CD4-positive, alpha-beta T cell (primary cell): Measurements from ENCODE around the gene ROPN1. TPM values are rescaled to one million over a fixed set of nuclear protein-coding genes. Genes with fewer than 3 reads are reported as not detected.

Experiments
- ATAC-seq: fragments of 200-7000 bp; cut with Tn5 transposase; one replicate; pipeline ENCODE4 v1.10.0; 2022; ENCODE audit warnings: mild to moderate bottlenecking; ENCODE audit not compliant: poor library complexity
- CTCF ChIA-PET: fragments of 350-600 bp; sonication (Branson Sonifier 250); formaldehyde crosslinking; loops from one replicate; lab custom pipeline; 2021; ENCODE audit warnings: antibody characterized with exemption, inconsistent platforms; lab: Charles Lee
- POLR2A ChIA-PET: fragments of 350-600 bp; sonication (Branson Sonifier 250); formaldehyde crosslinking; loops from one replicate; lab custom pipeline; 2021; ENCODE audit warnings: antibody characterized with exemption, inconsistent platforms; lab: Charles Lee
- DNase-seq, 14 experiments: peaks; one replicate each; pipeline ENCODE4 v3.0.0-alpha.2; 2013 to 2020; ENCODE audit warnings: mixed read lengths in 2 of 14
- H3K27ac ChIP-seq, 2 donors: one replicate each; pipeline versions ENCODE4 v1.5.1 to v1.7.0; 2013; ENCODE audit warnings: low read length in 2 of 2, low read depth in 1 of 2, mild to moderate bottlenecking in 1 of 2
- H3K27me3 ChIP-seq, 2 experiments: 1 replicate in 1 of 2; 2 replicates in 1 of 2; pipeline versions ENCODE4 v1.6.1 to v1.7.0; 2013; ENCODE audit warnings: low read length in 2 of 2, control low read depth in 1 of 2, mild to moderate bottlenecking in 1 of 2, moderate library complexity in 1 of 2; ENCODE audit not compliant: insufficient read depth in 2 of 2, control insufficient read depth in 1 of 2
- H3K36me3 ChIP-seq: one replicate; pipeline ENCODE4 v1.6.1; 2013; ENCODE audit warnings: low read length, control low read depth; ENCODE audit not compliant: insufficient read depth
- H3K4me1 ChIP-seq: one replicate; pipeline ENCODE4 v1.6.1; 2013; ENCODE audit warnings: low read length, control low read depth; ENCODE audit not compliant: insufficient read depth
- H3K4me3 ChIP-seq: one replicate; pipeline ENCODE4 v1.5.1; 2013; ENCODE audit warnings: mild to moderate bottlenecking, low read length, moderate library complexity
- H3K9me3 ChIP-seq, 2 experiments: 1 replicate in 1 of 2; 2 replicates in 1 of 2; pipeline versions ENCODE4 v1.6.1 to v1.7.0; 2013; ENCODE audit warnings: low read length in 2 of 2, mild to moderate bottlenecking in 2 of 2, control low read depth in 1 of 2, moderate library complexity in 1 of 2; ENCODE audit not compliant: control insufficient read depth in 1 of 2, insufficient read depth in 1 of 2
- H3K27ac Mint-ChIP-seq: one replicate; pipeline ENCODE4 v1.8.0; 2020; ENCODE audit warnings: mixed read lengths
- H3K27me3 Mint-ChIP-seq: one replicate; pipeline ENCODE4 v1.8.0; 2021; ENCODE audit warnings: mixed read lengths
- H3K36me3 Mint-ChIP-seq: one replicate; pipeline ENCODE4 v1.8.0; 2021; ENCODE audit warnings: low read depth, mixed read lengths
- H3K4me1 Mint-ChIP-seq: one replicate; pipeline ENCODE4 v1.8.0; 2021; ENCODE audit warnings: low read depth, mixed read lengths
- H3K4me3 Mint-ChIP-seq: one replicate; pipeline ENCODE4 v1.8.0; 2020; ENCODE audit warnings: mild to moderate bottlenecking, mixed read lengths
- H3K9me3 Mint-ChIP-seq: one replicate; pipeline ENCODE4 v1.8.0; 2020; ENCODE audit warnings: mixed read lengths
- CTCF ChIP-seq: fragments of 200-600 bp; IDR thresholded peaks from one replicate; pipeline ENCODE4 v1.8.0; 2022; ENCODE audit warnings: antibody characterized with exemption, mild to moderate bottlenecking
- intact Hi-C, 2 experiments: fragments of 100-400 bp; cut with DNase I in 1 of 2; cut with micrococcal nuclease in 1 of 2; formaldehyde crosslinking; loops; one replicate each; pipeline versions ENCODE4 v1.15.1 to v1.9.0; 2023 to 2025; cut with DNase I, micrococcal nuclease
- total RNA-seq, 174 experiments: library from RNA in 2 of 174; stranded (reverse) in 2 of 174; gene quantifications; one replicate each; pipeline ENCODE4 v1.2.3 and lab custom pipeline; 2021 to 2026

The ROPN1 gene
- total RNA-seq, 2 experiments from 2014 or later, result not detected

GRCh38 chr3:123935830-123936229 lies 56.1 kb downstream of the ROPN1 start:
- H3K9me3 ChIP-seq, result no peaks in the 10 kb centered on the region
- H3K4me1 ChIP-seq, result no peaks in the 10 kb centered on the region
- no peak overlapping the region for H3K4me3 ChIP-seq
- intact Hi-C loops, result no loop called here
- no peak overlapping the region for H3K27ac Mint-ChIP-seq
- ChIA-PET CTCF (no interaction called here), POLR2A (no interaction called here)
- no peaks in the 10 kb centered on the region for H3K27me3 ChIP-seq
- no peaks in the 10 kb centered on the region for H3K4me1 Mint-ChIP-seq
- no peaks in the 10 kb centered on the region for H3K27me3 Mint-ChIP-seq
- H3K9me3 Mint-ChIP-seq, result no peaks in the 10 kb centered on the region
- no peak overlapping the region for H3K27ac ChIP-seq
- H3K36me3 ChIP-seq, result peaks cover 5% of the 10 kb centered on the region
- DNase-seq, result no peak
- TF ChIP-seq CTCF, result no peak
- no peak for ATAC-seq
- H3K4me3 Mint-ChIP-seq, result no peak overlapping the region
- peaks cover 71% of the 10 kb centered on the region for H3K36me3 Mint-ChIP-seq

GRCh38 chr3:123934250-123934649 lies 57.7 kb downstream of the ROPN1 start:
- ChIA-PET CTCF (no interaction called here), POLR2A (no interaction called here)
- no peaks in the 10 kb centered on the region for H3K27me3 Mint-ChIP-seq
- H3K4me3 Mint-ChIP-seq, result no peak overlapping the region
- no peak for TF ChIP-seq CTCF
- Histone ChIP-seq H3K4me3 (no peak overlapping the region), H3K27ac (no peak overlapping the region), H3K36me3 (peaks cover 10% of the 10 kb centered on the region), H3K9me3 (no peaks in the 10 kb centered on the region), H3K27me3 (no peaks in the 10 kb centered on the region), H3K4me1 (no peaks in the 10 kb centered on the region)
- no peak overlapping the region for H3K27ac Mint-ChIP-seq
- peaks cover 71% of the 10 kb centered on the region for H3K36me3 Mint-ChIP-seq
- intact Hi-C loops, result no loop called here
- no peaks in the 10 kb centered on the region for H3K9me3 Mint-ChIP-seq
- H3K4me1 Mint-ChIP-seq, result no peaks in the 10 kb centered on the region
- DNase-seq (no peak), ATAC-seq (no peak)

GRCh38 chr3:123930445-123930844 lies 61.5 kb downstream of the ROPN1 start:
- CTCF ChIA-PET, result no interaction called here
- TF ChIP-seq CTCF, result no peak
- peaks cover 70% of the 10 kb centered on the region for H3K36me3 Mint-ChIP-seq
- H3K4me3 Mint-ChIP-seq, result no peak overlapping the region
- no peaks in the 10 kb centered on the region for H3K4me1 Mint-ChIP-seq
- no peak overlapping the region for H3K27ac Mint-ChIP-seq
- no peaks in the 10 kb centered on the region for H3K9me3 Mint-ChIP-seq
- ATAC-seq (no peak), DNase-seq (no peak)
- POLR2A ChIA-PET, result no interaction called here
- Histone ChIP-seq H3K4me1 (no peaks in the 10 kb centered on the region), H3K36me3 (peaks cover 13% of the 10 kb centered on the region), H3K4me3 (no peak overlapping the region), H3K9me3 (no peaks in the 10 kb centered on the region), H3K27me3 (no peaks in the 10 kb centered on the region), H3K27ac (no peak overlapping the region)
- no peaks in the 10 kb centered on the region for H3K27me3 Mint-ChIP-seq
- intact Hi-C loops, result no loop called here
